Measurements from ENCODE around the gene AGPAT4.

GRCh38 chr6:161264181-161264580 lies 9.7 kb downstream of the AGPAT4 start:
- TF ChIP-seq CTCF (conservative IDR thresholded peaks at IDR 0.05) (no peak), EZH2 (IDR thresholded peaks at IDR 0.05; ENCODE audit: low read depth) (no peak)
